IMR-90 (cell line): ENCODE results near the gene SPRR4.

Experiments
- BHLHE40 ChIP-seq: fragments of 150-350 bp; IDR thresholded peaks from 2 replicates; pipeline ENCODE4 v1.6.1; 2016; ENCODE audit warnings: mild to moderate bottlenecking, low read depth, low read length
- CTCF ChIP-seq: conservative IDR thresholded peaks from 2 replicates; pipeline ENCODE4 v1.5.1; 2012; ENCODE audit warnings: mild to moderate bottlenecking, low read depth, low read length, improper control_type of control experiment
- POLR2A ChIP-seq: IDR thresholded peaks from 2 replicates; pipeline ENCODE4 v1.6.1; 2012; ENCODE audit warnings: mild to moderate bottlenecking, low read depth, low read length
- RCOR1 ChIP-seq: IDR thresholded peaks from 2 replicates; pipeline ENCODE4 v1.6.1; 2012; ENCODE audit warnings: mild to moderate bottlenecking, low read length, improper control_type of control experiment; ENCODE audit not compliant: insufficient replicate concordance
- SMC3 ChIP-seq: fragments of 150-350 bp; IDR thresholded peaks from 2 replicates; pipeline ENCODE4 v1.6.1; 2016; ENCODE audit warnings: low read depth, mild to moderate bottlenecking, antibody characterized with exemption, low read length, moderate library complexity

GRCh38 chr1:152961226-152961891 is 9.1 kb upstream of the SPRR4 start:
- TF ChIP-seq CTCF (no peak), BHLHE40 (no peak), SMC3 (no peak), RCOR1 (no peak), POLR2A (no peak)
